ENCODE data around the gene FOXD2.

- TF ChIP-seq CTCF (IDR thresholded peaks at IDR 0.05; ENCODE audit: poor library complexity) (no peak), EZH2 (IDR thresholded peaks at IDR 0.05; ENCODE audit: borderline replicate concordance) (no peak), EZH2phosphoT487 (IDR thresholded peaks at IDR 0.05; ENCODE audit: low read depth, severe bottlenecking, unreplicated experiment) (no peak)
Measured at GRCh38 chr1:47395433-47395832, 42.4 kb upstream of the FOXD2 start.
